SHP77 treated with DMSO at 0.1 percent for 48 hours (cell line): ENCODE measurements around the gene CHKA.

Experiments used
- DNase-seq: peaks from one replicate; lab custom pipeline; 2025; lab: John Stamatoyannopoulos, UW

CHKA gene

DNA sequence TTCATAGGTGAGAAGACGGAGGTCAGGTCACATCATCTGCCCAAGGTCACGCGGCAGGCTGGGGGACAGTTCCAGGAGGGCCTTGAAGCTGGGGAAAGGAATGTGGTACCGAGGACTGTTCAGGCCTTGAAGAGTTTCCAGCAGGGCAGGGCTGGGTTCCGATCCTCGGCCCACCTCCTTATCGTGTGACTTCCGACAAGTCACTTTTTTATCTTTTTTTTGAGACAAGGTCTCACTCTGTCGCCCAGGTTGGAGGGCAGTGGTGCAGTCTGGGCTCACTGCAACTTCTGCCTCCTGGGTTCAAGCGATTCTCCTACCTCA, 90.1 kb downstream of the CHKA start:
- DNase-seq, result no peak

DNA sequence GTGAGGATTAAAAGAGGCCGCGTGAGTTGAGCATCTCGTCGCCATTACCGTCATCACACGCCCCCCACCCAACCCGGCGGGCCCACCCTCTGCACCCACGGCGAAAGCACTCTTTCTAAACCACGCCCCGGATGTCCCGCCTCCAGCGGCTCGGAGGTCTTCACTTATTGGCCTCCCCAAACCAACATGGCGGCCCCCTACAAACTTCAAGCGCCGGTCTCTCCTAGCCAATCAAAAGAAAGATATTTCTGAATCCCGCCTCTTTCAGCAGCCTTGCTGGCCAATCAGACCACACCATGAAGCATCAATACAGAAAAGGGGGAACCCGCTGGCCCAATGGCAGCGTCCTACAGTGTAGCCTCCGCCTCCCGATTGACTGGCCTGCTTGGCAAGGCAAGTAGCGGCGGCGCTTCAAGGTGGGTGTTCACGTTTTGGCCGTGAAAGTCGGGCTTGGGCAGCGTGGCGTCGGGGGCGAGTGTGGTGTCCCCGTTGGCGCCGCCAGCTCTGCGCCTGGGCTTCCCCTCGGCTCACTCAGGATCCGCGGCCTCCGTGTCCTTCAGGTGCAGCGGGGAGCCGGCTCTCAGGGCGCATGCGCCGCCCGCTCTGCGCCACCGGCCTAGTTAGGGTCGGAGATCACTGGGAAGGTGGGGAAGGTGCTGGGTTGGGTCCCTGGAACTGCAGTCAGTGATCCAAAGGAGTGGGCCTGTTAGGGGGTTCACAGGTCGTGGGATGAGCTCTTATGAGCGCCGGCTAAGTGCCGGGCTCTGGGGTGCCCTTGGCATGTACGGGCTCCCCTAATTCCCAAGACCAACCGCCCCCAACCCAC, 90.7 kb downstream of the CHKA start, which contains the start of gene NDUFS8:
Gene NDUFS8, plus strand, starts transcription at position 364 of the 826 bp plus-strand sequence. CDS start 1,471 bp downstream, outside the sequence.
- peak; percentile 100 for DNase-seq

DNA sequence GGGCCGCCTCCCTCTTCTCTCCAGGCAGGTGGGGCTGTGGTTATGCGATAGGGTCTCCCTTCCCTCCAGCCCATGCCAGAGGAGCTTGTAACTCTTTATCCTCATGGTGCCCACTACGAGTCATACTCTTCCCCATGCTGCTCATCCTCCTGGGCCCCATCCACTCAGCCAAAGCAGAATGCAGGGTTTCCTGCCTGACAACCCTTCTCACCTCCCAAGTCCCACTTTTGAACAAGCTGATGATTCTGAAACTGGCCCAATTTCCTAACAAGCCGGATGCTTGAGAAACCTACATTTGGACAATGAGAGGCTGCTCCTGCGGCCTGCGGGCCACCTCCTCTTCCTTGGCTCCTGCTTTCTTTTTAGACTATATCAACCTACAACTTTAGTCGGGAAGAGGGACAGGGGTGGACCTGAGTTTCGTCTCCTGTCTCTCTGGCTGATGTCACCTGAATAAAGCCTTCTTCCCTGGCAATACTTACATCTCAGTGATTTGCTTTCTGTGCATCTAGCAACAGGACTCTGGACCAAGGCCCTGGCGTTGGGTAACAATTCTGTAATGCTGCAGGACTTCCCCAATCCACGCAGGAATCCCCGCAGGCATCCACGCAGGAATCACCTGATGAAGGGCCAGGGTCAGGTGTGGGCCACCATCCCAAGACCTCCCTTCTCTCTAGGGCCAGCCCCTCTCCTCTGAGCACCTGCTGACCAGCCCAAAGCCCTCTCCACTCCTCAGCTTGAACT, 92.2 kb downstream of the CHKA start:
- DNase-seq, result no peak

DNA sequence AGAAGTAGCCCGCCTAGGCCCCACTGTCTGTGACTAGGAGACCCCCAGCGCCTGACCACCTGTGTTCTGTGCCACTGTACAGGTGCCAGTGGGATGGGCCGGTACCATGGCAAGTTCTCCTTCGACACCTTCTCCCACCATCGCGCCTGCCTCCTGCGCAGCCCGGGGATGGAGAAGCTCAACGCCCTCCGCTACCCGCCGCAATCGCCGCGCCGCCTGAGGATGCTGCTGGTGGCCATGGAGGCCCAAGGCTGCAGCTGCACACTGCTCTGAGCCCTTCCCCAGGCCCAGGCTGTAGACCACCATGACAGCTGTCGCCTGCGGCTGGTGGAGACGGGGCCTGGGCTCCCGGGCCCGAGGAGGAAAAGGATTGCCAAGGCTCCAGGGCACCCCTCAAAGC, 93.5 kb downstream of the CHKA start:
- no peak for DNase-seq

DNA sequence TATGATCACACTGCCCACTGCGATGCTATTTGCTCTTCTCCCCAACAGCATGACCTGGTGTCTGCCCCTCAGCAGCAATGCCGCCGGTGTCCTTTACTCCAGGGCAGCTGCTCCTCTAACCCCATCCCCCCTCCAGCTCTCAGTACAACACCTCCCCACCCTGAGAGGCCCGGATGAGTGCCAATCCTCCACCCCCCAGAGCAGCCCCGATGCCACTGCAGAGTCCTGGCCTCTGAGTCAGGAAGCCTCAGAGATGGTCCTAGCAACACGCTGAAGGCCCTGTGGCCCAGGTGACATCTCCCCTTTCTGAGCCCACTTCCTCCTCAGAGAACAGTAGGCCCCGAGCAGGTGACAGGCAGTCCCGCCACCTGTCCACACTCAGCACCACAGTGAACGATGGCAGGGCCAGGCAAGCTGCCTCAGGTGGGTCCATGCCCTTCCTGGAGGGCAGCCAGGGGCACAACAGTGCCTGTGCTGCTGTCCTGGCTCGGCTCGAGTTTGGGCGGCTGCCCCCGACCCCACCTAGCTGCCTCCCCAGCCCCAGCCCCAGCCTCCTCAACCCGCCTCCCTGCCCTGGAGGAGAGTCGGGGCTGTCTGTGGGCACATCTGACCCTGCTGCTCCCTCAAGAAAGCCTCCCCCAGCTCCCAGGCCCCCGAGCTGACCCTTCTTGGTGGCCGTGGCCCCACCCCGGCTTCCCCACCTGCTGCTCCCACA, 94.6 kb downstream of the CHKA start:
- peak; percentile 73 for DNase-seq

DNA sequence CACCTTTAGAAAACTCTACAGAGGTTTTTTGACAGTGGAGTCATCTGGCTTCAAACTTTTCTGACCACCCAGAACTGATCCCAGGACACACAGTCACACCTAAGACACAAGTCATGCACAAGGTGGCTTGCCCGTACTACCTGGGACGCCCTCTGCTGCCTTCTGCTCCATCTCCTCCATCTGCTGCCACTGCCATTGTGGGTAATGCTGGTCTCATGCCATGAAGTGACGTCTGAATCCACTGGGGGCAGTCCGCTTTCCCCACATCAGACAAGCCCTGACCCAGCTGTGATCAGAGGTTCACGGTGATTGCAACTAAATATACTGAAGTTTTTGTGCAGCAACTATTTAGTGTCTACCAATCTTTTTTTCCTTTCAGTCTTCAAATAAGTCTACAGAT, 96.1 kb downstream of the CHKA start:
- no peak for DNase-seq

DNA sequence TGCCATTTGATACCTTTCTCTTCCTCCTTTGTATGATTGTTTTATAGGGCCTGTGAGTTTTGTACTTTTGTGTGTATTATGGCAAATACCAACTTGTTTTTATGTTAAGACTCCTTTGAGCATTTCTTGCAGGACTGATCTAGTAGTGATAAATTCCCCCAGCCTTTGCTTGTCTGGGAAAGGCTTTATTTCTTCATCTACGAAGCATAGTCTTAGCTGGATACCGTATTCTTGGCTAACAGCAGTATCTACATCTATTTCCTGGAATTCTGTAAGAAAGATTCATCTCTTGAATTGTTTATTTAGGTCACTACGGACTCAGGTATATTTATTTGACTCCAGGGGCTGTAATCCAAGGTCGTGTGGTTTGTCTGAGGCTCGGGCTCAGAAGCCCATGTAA, 96.7 kb downstream of the CHKA start:
- no peak for DNase-seq

DNA sequence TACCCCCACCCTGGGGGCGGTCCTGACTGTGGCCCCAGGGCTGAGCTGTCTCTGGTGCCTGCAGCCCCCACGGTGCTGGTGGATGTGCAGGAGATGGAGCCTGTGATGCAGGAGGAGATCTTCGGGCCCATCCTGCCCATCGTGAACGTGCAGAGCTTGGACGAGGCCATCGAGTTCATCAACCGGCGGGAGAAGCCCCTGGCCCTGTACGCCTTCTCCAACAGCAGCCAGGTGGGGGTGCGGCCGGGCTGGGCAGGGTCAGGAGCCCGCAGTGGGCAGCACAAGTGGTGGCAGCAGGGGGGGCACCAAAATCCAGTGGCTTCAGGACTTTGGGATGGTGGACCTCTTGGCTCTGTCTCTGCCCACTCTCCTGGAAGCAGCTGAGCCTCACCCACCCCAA, 98.7 kb downstream of the CHKA start:
- DNase-seq, result no peak

DNA sequence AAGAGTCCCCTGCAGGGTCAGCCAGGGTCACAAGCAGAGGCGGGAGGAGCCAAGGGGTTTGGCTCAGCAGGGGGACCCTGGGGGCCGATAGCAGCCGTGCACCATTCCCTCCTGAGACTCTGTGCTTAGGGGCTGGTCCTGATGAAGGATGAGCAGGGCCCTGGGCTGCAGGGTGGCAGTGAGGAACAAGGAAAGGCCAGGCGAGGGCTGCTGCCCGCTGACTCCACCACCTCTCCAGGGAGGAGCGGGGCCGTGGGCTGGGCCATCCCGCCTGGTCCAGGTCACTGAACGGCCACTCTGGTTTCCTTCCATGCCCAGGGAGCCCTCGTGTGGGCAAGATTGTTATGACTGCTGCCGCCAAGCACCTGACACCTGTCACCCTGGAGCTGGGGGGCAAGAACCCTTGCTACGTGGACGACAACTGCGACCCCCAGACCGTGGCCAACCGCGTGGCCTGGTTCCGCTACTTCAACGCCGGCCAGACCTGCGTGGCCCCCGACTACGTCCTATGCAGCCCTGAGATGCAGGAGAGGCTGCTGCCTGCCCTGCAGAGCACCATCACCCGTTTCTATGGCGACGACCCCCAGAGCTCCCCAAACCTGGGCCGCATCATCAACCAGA, 99.9 kb downstream of the CHKA start:
- DNase-seq, result no peak

DNA sequence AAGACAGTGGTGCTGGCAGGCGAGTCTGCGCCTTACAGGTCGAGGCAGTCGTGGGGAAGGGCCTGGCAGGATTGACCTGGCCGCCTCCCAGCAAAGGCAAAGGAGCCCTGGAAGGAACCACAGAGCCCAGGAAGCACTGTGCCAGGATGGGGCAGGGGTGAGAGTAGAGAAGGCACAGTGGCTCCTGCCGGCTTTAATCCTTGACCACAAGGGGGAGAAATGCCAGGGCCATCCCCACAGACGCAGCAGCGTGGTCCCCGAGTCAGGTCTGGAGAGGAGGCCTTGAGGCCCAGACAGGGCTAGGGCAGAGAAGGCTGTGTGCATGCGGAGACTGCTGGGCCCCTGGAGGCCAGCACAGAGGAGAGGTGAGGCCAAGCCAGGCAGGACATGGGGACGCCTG, 100.6 kb downstream of the CHKA start:
- no peak for DNase-seq

DNA sequence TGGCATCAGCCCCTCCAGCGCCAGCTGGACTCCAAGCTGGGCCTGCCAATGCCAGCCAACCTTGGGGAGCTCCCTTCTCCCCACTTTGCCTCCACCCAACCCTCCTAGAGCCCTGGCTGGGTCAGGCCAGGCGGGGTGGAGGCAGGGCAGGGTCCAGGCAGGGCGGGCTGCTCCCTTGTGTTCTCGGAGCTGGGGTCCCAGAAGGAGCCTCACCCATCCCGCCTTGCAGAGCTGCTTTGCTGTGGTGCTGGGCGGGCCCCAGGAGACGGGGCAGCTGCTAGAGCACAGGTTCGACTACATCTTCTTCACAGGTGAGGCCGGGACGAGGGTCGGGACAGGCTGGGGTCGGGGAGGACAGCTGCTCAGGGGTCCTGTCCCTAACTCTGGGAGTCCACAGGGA, 101.7 kb downstream of the CHKA start:
- DNase-seq, result no peak

DNA sequence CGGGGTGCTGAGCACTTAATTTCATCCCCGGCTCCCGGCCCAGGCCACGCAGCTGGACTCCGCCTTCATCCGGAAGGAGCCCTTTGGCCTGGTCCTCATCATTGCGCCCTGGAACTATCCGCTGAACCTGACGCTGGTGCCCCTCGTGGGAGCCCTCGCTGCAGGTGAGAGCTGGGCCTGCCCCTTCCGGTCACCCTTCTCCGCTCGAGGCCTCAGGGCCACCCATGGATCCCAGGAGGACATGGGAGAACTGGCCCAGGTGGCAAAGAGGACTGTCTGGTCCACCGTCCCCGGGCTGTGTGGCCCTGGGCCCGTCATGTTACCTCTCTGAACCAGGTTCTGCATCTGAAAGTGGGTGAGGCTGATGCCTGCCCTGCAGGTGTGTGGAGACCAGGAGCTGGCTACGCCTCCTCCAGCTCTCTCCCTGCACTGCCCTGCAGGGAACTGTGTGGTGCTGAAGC, 102.4 kb downstream of the CHKA start:
- DNase-seq, result no peak

DNA sequence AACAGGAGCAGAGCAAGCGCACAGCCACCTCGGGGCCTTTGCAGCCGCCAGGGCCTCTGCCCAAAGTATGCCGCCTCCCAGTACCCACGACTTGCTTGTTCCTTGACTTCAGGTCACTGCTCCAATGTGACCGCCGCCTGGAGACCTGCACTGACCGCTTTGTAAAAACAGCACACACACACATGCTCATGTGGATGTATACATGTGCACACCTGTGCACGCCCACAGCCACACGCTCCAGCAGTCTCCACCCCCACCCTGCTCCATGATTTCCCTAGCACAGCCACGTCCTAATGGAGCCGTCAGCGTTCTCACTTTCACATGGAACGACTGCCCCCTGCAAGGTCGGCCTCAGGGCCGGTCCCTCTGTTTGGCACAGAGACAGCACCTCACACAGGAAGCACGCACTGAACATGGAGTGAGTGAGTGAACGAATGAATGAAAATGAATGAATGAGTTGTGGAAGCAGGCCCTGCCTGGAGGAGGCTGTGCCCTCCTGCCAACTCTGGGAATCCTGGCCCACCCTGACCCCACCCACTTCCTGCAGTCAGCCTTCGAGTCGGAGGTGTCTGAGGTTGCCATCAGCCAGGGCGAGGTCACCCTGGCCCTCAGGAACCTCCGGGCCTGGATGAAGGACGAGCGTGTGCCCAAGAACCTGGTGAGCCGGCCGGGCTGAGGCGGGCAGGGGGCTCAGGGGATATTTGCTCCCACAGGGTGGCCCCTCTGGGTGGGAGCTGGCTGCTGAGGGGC, 103.0 kb downstream of the CHKA start:
- no peak for DNase-seq

DNA sequence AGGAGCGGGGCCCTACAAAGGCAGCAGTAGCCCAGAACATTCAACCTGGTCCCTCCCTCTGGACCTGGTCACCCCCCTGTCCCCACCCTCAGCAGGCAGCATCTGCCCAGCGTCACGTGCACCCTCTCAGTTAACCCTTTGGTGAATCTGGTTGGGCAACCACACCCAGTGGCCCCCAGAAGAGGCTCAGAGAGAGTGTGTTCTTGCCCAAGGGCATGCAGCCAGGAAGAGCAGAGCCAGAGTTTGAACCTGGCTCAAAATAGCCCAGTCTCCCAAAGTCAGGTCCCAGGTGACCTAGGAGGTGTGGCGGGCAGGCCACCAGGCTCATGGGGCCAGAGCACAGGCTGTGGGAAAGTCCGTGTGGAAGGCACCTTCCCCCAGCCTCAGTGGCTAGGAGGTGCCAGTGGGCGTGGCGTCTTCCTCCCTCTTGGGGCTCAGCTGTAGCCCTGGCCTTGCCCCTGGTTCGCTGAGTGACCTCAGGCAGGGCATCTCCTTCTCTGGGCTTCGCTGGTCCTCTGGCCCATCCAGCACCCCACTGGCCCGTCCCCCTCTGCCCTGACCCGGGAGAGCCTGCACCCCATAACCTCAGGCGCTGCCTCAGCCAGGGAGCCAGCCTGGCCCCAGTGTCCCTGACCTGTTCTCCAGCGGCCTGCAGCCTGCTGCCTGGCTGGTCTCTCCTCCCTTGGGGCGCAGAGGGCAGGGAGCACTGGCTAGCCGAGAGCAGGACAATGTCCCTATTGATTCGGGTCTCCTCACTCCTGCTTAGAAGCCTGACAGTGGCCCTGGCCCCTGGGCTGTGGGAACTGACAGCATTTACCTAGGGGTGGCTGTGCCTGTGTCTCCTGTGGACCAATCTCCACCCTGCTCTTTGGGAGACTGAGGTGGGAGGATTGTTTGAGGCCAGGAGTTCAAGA, 104.0 kb downstream of the CHKA start:
- DNase-seq, result no peak

DNA sequence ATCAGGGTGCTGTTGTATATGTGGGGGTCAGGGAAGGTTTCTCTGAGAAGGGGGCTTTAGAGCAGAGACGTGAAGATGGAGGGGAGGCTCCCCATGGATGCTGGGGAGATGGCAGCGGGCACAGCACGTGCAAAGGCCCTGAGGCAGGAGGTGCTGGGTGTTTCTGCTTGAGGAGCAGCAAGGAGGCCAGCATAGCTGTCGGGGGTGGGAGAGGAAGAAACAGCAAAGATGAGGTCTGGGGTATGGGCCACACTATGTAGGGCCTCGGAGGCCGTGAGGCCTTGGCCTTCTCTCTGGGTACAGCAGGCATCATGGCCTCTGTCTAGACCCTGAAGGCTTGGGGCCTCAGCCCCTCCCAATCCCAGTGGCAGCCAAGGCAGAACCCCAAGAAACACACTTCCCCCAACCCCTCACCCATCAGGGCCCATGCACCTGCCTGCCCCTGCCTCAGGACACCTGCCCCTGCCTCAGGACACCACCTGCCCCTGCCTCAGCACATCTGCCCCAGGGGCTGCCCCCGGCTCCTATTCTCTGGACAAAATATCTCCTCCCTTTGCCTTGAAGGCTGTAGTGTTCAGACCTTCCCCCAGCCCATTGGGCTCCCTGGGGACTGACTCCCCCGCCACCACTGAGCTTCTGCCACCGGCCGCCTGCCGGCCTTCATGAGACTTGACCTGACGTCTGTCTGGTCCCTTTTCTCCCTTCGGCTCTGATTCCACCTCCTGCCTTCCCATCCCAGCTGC, 104.9 kb downstream of the CHKA start:
- DNase-seq, result no peak

DNA sequence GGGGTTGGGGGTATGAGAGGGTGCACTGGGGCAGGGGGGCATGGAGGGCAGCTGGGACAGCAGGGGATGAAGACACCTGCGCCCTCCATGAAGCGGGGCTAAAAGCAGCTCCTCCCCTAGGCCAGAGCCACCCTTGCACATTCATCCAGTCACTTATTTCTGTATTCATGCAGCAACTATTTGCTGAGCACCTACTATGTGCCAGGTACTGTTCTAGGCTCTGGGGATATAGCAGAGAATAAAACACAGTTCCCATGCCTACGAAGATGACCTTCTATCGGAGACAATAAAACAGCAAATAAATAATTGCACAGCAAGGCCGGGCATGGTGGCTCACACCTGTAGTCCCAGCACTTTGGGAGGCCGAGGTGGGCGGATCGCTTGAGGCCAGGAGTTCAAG, 105.7 kb downstream of the CHKA start:
- DNase-seq, result no peak

DNA sequence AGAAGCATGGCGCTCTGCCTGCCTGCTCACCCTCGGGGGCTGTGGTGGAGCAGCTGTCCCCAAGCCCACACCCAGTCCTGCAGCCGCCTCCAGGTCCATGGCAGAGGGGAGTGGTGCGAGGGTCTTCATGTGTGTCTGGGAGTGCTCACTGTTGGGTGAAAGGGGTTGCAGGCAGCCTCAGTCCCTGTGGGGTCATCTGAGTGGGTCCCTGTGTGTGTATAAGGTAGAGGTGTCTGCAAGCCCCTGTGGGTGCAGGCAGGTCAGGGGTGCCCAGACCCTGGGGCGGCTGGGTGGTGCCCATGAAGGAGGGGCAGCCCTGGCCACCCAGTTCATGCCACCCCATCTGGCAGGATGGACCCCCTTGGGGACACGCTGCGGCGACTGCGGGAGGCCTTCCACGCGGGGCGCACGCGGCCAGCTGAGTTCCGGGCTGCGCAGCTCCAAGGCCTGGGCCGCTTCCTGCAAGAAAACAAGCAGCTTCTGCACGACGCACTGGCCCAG, 106.2 kb downstream of the CHKA start:
- no peak for DNase-seq

DNA sequence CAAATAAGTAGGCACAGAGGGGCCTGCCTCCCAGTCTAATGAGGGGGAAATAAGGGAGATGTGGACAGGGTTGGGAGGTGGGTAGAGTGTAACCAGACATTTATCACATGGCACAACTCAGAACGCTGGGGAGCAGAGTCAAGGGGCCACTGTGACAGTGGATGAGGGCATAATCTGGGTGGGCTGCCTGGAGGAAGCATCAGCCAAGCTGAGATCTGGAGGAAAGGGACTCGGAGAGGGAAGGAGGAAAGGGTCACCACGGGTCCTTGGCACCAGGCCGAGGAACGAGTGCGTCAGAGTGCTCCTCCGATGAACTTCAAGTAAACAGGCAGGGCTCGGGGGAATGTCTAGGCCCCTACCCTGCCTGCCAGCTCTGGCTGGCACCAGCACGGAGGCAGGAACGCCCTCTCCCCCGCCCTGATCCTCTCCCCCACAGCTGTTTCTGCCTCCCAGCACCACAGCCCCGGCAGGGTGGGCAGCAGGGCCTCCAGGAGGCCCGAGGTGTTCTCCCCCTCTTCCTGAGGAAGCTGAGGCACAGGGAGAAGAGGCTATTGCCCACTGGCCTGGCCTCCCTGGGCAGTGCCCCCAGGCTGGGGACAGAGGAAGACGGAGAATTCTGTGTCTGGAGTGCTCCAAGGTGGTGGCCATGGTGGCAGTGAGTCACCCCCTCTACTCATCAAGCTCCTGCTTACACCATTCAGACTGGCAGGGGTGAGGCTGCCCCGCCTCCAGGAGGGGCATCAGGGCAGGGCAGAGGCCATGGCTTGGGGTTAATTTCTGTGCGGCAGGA, 106.8 kb downstream of the CHKA start:
- DNase-seq, result no peak
